Body of pancreas (tissue), 4 donors: Measurements from ENCODE around the gene GLRA1. TPM values are rescaled to one million over a fixed set of nuclear protein-coding genes. Genes with fewer than 3 reads are reported as not detected.

Source experiments
- ATAC-seq: fragments of 150-250 bp; one replicate; pipeline ENCODE4 v1.9.1; 2016
- DNase-seq, 4 donors: peaks; one replicate each; pipeline ENCODE4 v3.0.0-alpha.2; 2019
- H3K27ac ChIP-seq, 4 donors: fragments of 200-600 bp; sonication (generic); 1 replicate in 3 of 4; 2 replicates in 1 of 4; pipeline versions ENCODE4 v1.5.1 to v1.6.1; 2016 to 2019; ENCODE audit warnings: mild to moderate bottlenecking in 1 of 4, mixed read lengths in 1 of 4, moderate library complexity in 1 of 4
- H3K27me3 ChIP-seq, 2 donors: fragments of 200-600 bp; sonication (generic); one replicate each; pipeline ENCODE4 v1.6.0; 2016; ENCODE audit warnings: mild to moderate bottlenecking in 1 of 2
- H3K36me3 ChIP-seq, 2 donors: fragments of 200-600 bp; sonication (generic); replicated peaks in 1 of 2; 2 replicates each; pipeline ENCODE4 v1.5.1; 2016; ENCODE audit warnings: low read depth in 2 of 2; ENCODE audit not compliant: insufficient read depth in 1 of 2
- H3K4me1 ChIP-seq: fragments of 200-600 bp; sonication (generic); one replicate; pipeline ENCODE4 v1.6.0; 2016
- H3K4me3 ChIP-seq, 2 donors: fragments of 200-600 bp; sonication (generic); 1 replicate in 1 of 2; 2 replicates in 1 of 2; pipeline ENCODE4 v1.5.1; 2016 to 2019
- H3K9me3 ChIP-seq, 3 donors: fragments of 200-600 bp; sonication (generic); 1 replicate in 2 of 3; 2 replicates in 1 of 3; pipeline ENCODE4 v1.5.1; 2016
- CTCF ChIP-seq, 7 experiments: fragments of 450-650 bp in 4 of 7; fragments of 200-600 bp in 3 of 7; sonication (generic) in 3 of 7; IDR thresholded peaks; one replicate each; pipeline ENCODE4 v1.5.1; 2016 to 2019; ENCODE audit warnings: antibody characterized with exemption in 7 of 7
- POLR2A ChIP-seq, 3 donors: fragments of 450-650 bp; IDR thresholded peaks; one replicate each; pipeline ENCODE4 v1.6.1; 2016; ENCODE audit warnings: antibody characterized with exemption in 3 of 3, mild to moderate bottlenecking in 2 of 3
- WGBS, 2 donors: methylation state at CpG; one replicate each; pipeline ENCODE4 v1.1.5; 2017; 5-methylcytosine and 5-hydroxymethylcytosine counted together
- intact Hi-C: fragments of 100-400 bp; cut with DNase I; formaldehyde crosslinking; loops from one replicate; pipeline ENCODE4 v1.15.1; 2023
- total RNA-seq, 2 donors: library from RNA; depleted of rRNA; stranded (reverse); fragments of >200 nt; gene quantifications; one replicate each; pipeline ENCODE4 v1.1.0, GENCODE V29; 2016

The GLRA1 gene
- total RNA-seq, 2 donors from 2014 or later, result not detected

GRCh38 chr5:151937851-151938250 lies 13.2 kb upstream of the GLRA1 start:
- H3K4me3 ChIP-seq, result no peak overlapping the region
- no peaks in the 10 kb centered on the region for H3K4me1 ChIP-seq
- ATAC-seq (no peak), DNase-seq (no peak)
- no peaks in the 10 kb centered on the region for H3K27me3 ChIP-seq
- H3K27ac ChIP-seq, result no peak overlapping the region
- no peaks in the 10 kb centered on the region for H3K36me3 ChIP-seq
- intact Hi-C loops, result no loop called here
- no peaks in the 10 kb centered on the region for H3K9me3 ChIP-seq
- TF ChIP-seq POLR2A (IDR thresholded peaks at IDR 0.05) (no peak), CTCF (IDR thresholded peaks at IDR 0.05) (no peak)

- Histone ChIP-seq H3K36me3 (no peaks in the 10 kb centered on the region), H3K27me3 (no peaks in the 10 kb centered on the region), H3K9me3 (no peaks in the 10 kb centered on the region), H3K4me1 (no peaks in the 10 kb centered on the region), H3K4me3 (no peak overlapping the region), H3K27ac (no peak overlapping the region)
- ATAC-seq (no peak), DNase-seq (no peak)
- 25 to 26% methylated on average over 3 of the region's 3 CpGs for WGBS, 2 donors
- intact Hi-C loops, result no loop called here
- TF ChIP-seq CTCF (IDR thresholded peaks at IDR 0.05) (no peak), POLR2A (IDR thresholded peaks at IDR 0.05) (no peak)
Measured at GRCh38 chr5:151935135-151935695, 10.6 kb upstream of the GLRA1 start.

- no peak for ATAC-seq
- intact Hi-C loops, result no loop called here
- no peaks in the 10 kb centered on the region for H3K9me3 ChIP-seq
- 54 to 59% methylated on average over 2 of the region's 2 CpGs for WGBS, 2 donors
- H3K36me3 ChIP-seq, result no peaks in the 10 kb centered on the region
- no peak for DNase-seq
- H3K27ac ChIP-seq, result no peak overlapping the region
- no peak for TF ChIP-seq CTCF (IDR thresholded peaks at IDR 0.05)
- no peak for TF ChIP-seq POLR2A (IDR thresholded peaks at IDR 0.05)
- H3K27me3 ChIP-seq, result no peaks in the 10 kb centered on the region
- H3K4me3 ChIP-seq, result no peak overlapping the region
- H3K4me1 ChIP-seq, result no peaks in the 10 kb centered on the region
Measured at GRCh38 chr5:151931260-151931659, 6.6 kb upstream of the GLRA1 start.

GRCh38 chr5:151926188-151926587 lies 1.5 kb upstream of the GLRA1 start:
- no peak overlapping the region for H3K27ac ChIP-seq
- no peaks in the 10 kb centered on the region for H3K36me3 ChIP-seq
- no peak for TF ChIP-seq CTCF (IDR thresholded peaks at IDR 0.05)
- TF ChIP-seq POLR2A (IDR thresholded peaks at IDR 0.05), result no peak
- WGBS, 2 donors, result 30% methylated on average over 3 of the region's 3 CpGs
- ATAC-seq, result no peak
- peaks cover 0 to 8% of the 10 kb centered on the region in 2 donors for H3K27me3 ChIP-seq
- intact Hi-C loops, result no loop called here
- DNase-seq, result no peak
- no peaks in the 10 kb centered on the region for H3K4me1 ChIP-seq
- no peak overlapping the region for H3K4me3 ChIP-seq
- no peaks in the 10 kb centered on the region for H3K9me3 ChIP-seq

GRCh38 chr5:151925340-151925739 lies 689 bp upstream of the GLRA1 start:
- 11 to 12% methylated on average over 16 of the region's 16 CpGs for WGBS, 2 donors
- Histone ChIP-seq H3K36me3 (no peaks in the 10 kb centered on the region), H3K27ac (no peak overlapping the region), H3K4me3 (no peak overlapping the region), H3K9me3 (no peaks in the 10 kb centered on the region), H3K4me1 (no peaks in the 10 kb centered on the region), H3K27me3 (peaks cover 0 to 8% of the 10 kb centered on the region in 2 donors)
- intact Hi-C loops, result no loop called here
- ATAC-seq (no peak), DNase-seq (peak in 1 of 4 donors; percentile 8)
- no peak for TF ChIP-seq POLR2A (IDR thresholded peaks at IDR 0.05)
- TF ChIP-seq CTCF (IDR thresholded peaks at IDR 0.05), result no peak
